ENCODE results near the gene FOXF2. TPM values are rescaled to one million over a fixed set of nuclear protein-coding genes. Genes with fewer than 3 reads are reported as not detected.

Gene FOXF2
- total RNA-seq, 1 donor from 2014 or later, result 0.12 TPM

DNA sequence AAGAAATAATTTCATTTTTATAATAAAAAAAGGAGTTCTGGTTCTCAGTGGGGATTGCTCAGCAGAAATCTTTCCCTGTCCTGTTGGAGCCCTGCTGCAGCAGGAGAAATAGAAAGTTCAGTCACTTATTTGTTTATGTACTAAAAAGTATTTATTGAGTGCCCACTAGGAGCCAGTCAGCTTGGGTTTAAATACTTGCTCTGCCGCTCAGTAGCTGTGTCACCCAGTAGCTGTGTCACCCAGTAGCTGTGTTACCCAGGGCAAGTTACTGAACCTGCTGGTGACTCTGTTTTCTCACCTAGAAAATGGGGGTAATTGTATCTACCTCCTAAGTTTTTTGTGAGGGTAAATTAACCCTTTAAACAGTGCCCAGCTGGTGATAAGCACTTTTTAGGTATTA, 32.9 kb downstream of the FOXF2 start:
- H3K4me1 Mint-ChIP-seq (ENCODE audit: low read depth), result peaks cover 4% of the 10 kb centered on the region
- no peak overlapping the region for H3K4me3 Mint-ChIP-seq (ENCODE audit: unreplicated experiment)
- peaks cover 14% of the 10 kb centered on the region for H3K9me3 Mint-ChIP-seq (ENCODE audit: low read depth)
- TF ChIP-seq, protein P1, sequence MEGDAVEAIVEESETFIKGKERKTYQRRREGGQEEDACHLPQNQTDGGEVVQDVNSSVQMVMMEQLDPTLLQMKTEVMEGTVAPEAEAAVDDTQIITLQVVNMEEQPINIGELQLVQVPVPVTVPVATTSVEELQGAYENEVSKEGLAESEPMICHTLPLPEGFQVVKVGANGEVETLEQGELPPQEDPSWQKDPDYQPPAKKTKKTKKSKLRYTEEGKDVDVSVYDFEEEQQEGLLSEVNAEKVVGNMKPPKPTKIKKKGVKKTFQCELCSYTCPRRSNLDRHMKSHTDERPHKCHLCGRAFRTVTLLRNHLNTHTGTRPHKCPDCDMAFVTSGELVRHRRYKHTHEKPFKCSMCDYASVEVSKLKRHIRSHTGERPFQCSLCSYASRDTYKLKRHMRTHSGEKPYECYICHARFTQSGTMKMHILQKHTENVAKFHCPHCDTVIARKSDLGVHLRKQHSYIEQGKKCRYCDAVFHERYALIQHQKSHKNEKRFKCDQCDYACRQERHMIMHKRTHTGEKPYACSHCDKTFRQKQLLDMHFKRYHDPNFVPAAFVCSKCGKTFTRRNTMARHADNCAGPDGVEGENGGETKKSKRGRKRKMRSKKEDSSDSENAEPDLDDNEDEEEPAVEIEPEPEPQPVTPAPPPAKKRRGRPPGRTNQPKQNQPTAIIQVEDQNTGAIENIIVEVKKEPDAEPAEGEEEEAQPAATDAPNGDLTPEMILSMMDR (IDR thresholded peaks at IDR 0.05), result no peak
- no peaks in the 10 kb centered on the region for H3K36me3 Mint-ChIP-seq (ENCODE audit: low read depth)
- H3K27me3 Mint-ChIP-seq (ENCODE audit: low read depth), result peaks cover 25% of the 10 kb centered on the region
- DNase-seq (ENCODE audit: low spot score), result no peak
- H3K27ac Mint-ChIP-seq (ENCODE audit: unreplicated experiment), result no peak overlapping the region

DNA sequence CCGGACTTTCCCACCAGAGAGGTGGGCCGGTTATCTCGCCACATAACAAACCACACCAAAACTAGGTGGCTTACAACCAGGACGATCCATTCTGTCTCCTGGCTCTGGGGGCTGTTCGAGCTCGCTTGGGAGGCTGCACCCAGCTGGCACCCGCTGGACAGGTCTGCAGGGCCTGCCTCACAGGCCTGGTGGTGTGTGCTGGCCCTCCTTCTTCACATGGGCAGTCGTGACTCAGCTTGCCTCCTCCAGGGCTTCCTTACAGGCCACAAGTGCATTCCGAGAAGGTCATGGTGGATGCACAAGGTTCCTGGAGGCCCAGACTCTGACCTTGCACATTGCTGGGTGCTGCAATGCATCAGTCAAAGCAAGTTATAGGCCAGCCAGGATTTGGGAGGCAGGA, 34.2 kb downstream of the FOXF2 start:
- H3K4me3 Mint-ChIP-seq (ENCODE audit: unreplicated experiment), result no peak overlapping the region
- TF ChIP-seq, protein P1 (IDR thresholded peaks at IDR 0.05), result no peak
- H3K27me3 Mint-ChIP-seq (ENCODE audit: low read depth), result peaks cover 22% of the 10 kb centered on the region
- H3K27ac Mint-ChIP-seq (ENCODE audit: unreplicated experiment), result no peak overlapping the region
- H3K4me1 Mint-ChIP-seq (ENCODE audit: low read depth), result peaks cover 4% of the 10 kb centered on the region
- peaks cover 14% of the 10 kb centered on the region for H3K9me3 Mint-ChIP-seq (ENCODE audit: low read depth)
- DNase-seq (ENCODE audit: low spot score), result no peak
- H3K36me3 Mint-ChIP-seq (ENCODE audit: low read depth), result no peaks in the 10 kb centered on the region

DNA sequence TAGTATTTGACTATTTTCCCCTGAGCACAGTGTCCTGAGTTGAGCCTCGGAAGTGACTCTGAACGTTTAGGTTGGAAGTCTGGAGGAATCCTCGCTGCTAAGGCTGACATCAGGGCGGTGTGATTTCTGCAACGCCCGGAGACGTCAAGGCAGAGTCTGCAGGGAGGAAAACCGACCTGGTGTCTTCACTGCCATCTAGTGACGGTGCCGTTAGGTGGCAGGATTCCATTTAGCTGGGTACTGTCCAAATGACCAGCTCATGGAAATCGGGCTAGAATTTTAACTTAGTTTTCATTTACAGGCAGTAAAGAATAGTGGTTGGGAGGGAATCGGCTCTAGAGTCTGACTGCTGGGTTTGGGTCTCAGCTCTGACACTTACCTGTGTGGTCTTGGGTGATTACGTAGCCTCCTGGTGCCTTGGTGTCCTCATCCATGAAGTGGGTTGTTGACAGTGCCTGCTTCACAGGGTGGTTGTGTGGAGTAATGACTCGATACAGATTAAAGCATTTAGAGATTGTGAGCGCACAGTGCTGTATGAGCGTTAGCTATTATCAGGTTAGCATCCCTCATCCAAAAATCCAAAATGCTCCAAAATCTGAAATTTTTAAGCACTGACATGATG, 35.0 kb downstream of the FOXF2 start:
- peaks cover 22% of the 10 kb centered on the region for H3K27me3 Mint-ChIP-seq (ENCODE audit: low read depth)
- TF ChIP-seq, protein P1 (IDR thresholded peaks at IDR 0.05), result peak; percentile 85
- peak overlapping the region; percentile 20 for H3K4me3 Mint-ChIP-seq (ENCODE audit: unreplicated experiment)
- H3K4me1 Mint-ChIP-seq (ENCODE audit: low read depth), result peaks cover 4% of the 10 kb centered on the region
- no peaks in the 10 kb centered on the region for H3K36me3 Mint-ChIP-seq (ENCODE audit: low read depth)
- peaks cover 14% of the 10 kb centered on the region for H3K9me3 Mint-ChIP-seq (ENCODE audit: low read depth)
- no peak for DNase-seq (ENCODE audit: low spot score)
- no peak overlapping the region for H3K27ac Mint-ChIP-seq (ENCODE audit: unreplicated experiment)

DNA sequence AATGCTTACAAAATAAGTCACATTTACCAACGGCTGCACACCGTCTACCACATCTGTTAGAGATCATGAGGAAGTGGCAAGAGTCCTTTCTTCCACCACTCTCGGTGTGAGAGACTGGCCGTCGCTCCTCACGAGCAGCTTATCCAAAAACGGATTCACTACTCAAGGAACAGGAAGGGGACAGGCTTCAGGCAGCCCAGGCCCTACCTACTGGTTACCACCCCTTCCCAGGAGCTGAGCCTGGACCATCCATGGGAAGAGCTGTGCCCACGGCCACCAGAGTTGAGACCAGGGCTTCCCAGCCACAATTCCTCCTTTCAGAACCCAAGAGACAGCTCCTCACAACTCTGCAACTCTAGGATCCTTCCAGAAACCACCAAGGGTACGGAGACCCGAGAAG, 37.0 kb downstream of the FOXF2 start:
- TF ChIP-seq, protein P1 (IDR thresholded peaks at IDR 0.05), result no peak
- DNase-seq (ENCODE audit: low spot score), result no peak
- H3K27ac Mint-ChIP-seq (ENCODE audit: unreplicated experiment), result no peak overlapping the region
- H3K4me1 Mint-ChIP-seq (ENCODE audit: low read depth), result peaks cover 4% of the 10 kb centered on the region
- H3K36me3 Mint-ChIP-seq (ENCODE audit: low read depth), result no peaks in the 10 kb centered on the region
- peaks cover 26% of the 10 kb centered on the region for H3K27me3 Mint-ChIP-seq (ENCODE audit: low read depth)
- H3K9me3 Mint-ChIP-seq (ENCODE audit: low read depth), result peaks cover under 1% of the 10 kb centered on the region
- H3K4me3 Mint-ChIP-seq (ENCODE audit: unreplicated experiment), result no peak overlapping the region

GRCh38 chr6:1435806-1436205, 46.4 kb downstream of the FOXF2 start:
- Mint-ChIP-seq H3K4me1 (ENCODE audit: low read depth) (peaks cover 6% of the 10 kb centered on the region), H3K27ac (ENCODE audit: unreplicated experiment) (no peak overlapping the region)

More at GRCh38 chr6:1435806-1436205, 46.4 kb downstream of the FOXF2 start:
- TF ChIP-seq, protein P1 (IDR thresholded peaks at IDR 0.05), result no peak
- no peaks in the 10 kb centered on the region for H3K9me3 Mint-ChIP-seq (ENCODE audit: low read depth)
- peaks cover 40% of the 10 kb centered on the region for H3K27me3 Mint-ChIP-seq (ENCODE audit: low read depth)
- peaks cover 2% of the 10 kb centered on the region for H3K36me3 Mint-ChIP-seq (ENCODE audit: low read depth)
- no peak overlapping the region for H3K4me3 Mint-ChIP-seq (ENCODE audit: unreplicated experiment)
- DNase-seq (ENCODE audit: low spot score), result no peak

Measured in chondrocyte (in vitro differentiated cells).